Measurements from ENCODE around the gene TMEM43.

The TMEM43 gene

DNA sequence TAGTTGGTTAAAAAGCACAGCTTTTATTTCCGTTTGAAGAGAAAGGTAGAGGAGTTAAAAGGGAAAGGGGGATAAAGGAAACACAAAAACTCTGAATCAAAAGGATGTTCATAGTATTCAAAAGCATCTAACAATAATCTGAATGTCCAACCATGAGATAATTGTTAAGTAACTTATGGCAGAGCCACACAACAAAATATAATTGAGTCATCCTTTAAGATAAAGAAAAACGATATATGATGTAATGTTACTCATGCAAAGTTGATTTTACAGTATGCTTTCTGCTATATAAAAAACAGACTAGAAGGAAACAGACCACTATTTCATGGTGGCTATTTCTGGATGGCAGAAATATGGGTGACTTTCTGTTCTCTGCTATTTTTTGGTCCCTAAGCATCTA, 49.6 kb downstream of the TMEM43 start:
- ATAC-seq (ENCODE audit: insufficient read depth, low read depth) (no peak), DNase-seq (no peak)
- H3K4me3 ChIP-seq (ENCODE audit: low read depth in 1 of 2, low read length in 2 of 2) = no peak overlapping the region
- H3K27me3 ChIP-seq (ENCODE audit: insufficient read depth, low read length, poor library complexity) = no peaks in the 10 kb centered on the region
- peak overlapping the region; percentile 6; the same call in 1 of the 2 replicates for H3K9ac ChIP-seq (ENCODE audit: low read depth, low read length)
- H3K4me1 ChIP-seq (ENCODE audit: insufficient read depth, low read length) = peaks cover 44% of the 10 kb centered on the region
- H3K9me3 ChIP-seq (ENCODE audit: insufficient read depth, low read length, severe bottlenecking) = no peaks in the 10 kb centered on the region
- no peak overlapping the region for H2AFZ ChIP-seq (ENCODE audit: low read depth, low read length)
- H4K20me1 ChIP-seq (ENCODE audit: insufficient read depth, low read length) = peaks cover 32% of the 10 kb centered on the region
- no peak for TF ChIP-seq EZH2 (IDR thresholded peaks at IDR 0.05; ENCODE audit: borderline replicate concordance, low read depth, low read length, severe bottlenecking)
- TF ChIP-seq, protein P1, sequence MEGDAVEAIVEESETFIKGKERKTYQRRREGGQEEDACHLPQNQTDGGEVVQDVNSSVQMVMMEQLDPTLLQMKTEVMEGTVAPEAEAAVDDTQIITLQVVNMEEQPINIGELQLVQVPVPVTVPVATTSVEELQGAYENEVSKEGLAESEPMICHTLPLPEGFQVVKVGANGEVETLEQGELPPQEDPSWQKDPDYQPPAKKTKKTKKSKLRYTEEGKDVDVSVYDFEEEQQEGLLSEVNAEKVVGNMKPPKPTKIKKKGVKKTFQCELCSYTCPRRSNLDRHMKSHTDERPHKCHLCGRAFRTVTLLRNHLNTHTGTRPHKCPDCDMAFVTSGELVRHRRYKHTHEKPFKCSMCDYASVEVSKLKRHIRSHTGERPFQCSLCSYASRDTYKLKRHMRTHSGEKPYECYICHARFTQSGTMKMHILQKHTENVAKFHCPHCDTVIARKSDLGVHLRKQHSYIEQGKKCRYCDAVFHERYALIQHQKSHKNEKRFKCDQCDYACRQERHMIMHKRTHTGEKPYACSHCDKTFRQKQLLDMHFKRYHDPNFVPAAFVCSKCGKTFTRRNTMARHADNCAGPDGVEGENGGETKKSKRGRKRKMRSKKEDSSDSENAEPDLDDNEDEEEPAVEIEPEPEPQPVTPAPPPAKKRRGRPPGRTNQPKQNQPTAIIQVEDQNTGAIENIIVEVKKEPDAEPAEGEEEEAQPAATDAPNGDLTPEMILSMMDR (IDR thresholded peaks at IDR 0.05; ENCODE audit: borderline replicate concordance, extremely low read depth, low read length, poor library complexity, severe bottlenecking) = no peak
- H3K79me2 ChIP-seq (ENCODE audit: insufficient read depth, low read length) = peaks cover 30% of the 10 kb centered on the region
- peaks cover 35% of the 10 kb centered on the region for H3K36me3 ChIP-seq (ENCODE audit: insufficient read depth, low read length)
- H3K4me2 ChIP-seq (ENCODE audit: insufficient read depth, low read length) = 0 out of 2 replicates have a peak overlapping the region, but pooled peaks have one; percentile 50
- H3K27ac ChIP-seq (ENCODE audit: low read length) = no peak overlapping the region

- Histone ChIP-seq H4K20me1 (ENCODE audit: insufficient read depth, low read length) (peaks cover 32% of the 10 kb centered on the region), H3K79me2 (ENCODE audit: insufficient read depth, low read length) (peaks cover 41% of the 10 kb centered on the region), H3K4me3 (ENCODE audit: low read depth in 1 of 2, low read length in 2 of 2) (0 out of 4 replicates have a peak overlapping the region, but pooled peaks of 1 of the 2 experiments have one; percentile 13), H3K27me3 (ENCODE audit: insufficient read depth, low read length, poor library complexity) (no peaks in the 10 kb centered on the region), H3K4me1 (ENCODE audit: insufficient read depth, low read length) (peaks cover 55% of the 10 kb centered on the region), H3K36me3 (ENCODE audit: insufficient read depth, low read length) (peaks cover 25% of the 10 kb centered on the region), H3K9ac (ENCODE audit: low read depth, low read length) (peak overlapping the region; percentile 6; the same call in 1 of the 2 replicates), H3K4me2 (ENCODE audit: insufficient read depth, low read length) (peak overlapping the region; percentile 50), H2AFZ (ENCODE audit: low read depth, low read length) (no peak overlapping the region), H3K9me3 (ENCODE audit: insufficient read depth, low read length, severe bottlenecking) (no peaks in the 10 kb centered on the region), H3K27ac (ENCODE audit: low read length) (no peak overlapping the region)
- TF ChIP-seq EZH2 (IDR thresholded peaks at IDR 0.05; ENCODE audit: borderline replicate concordance, low read depth, low read length, severe bottlenecking) = no peak
- TF ChIP-seq, protein P1 (IDR thresholded peaks at IDR 0.05; ENCODE audit: borderline replicate concordance, extremely low read depth, low read length, poor library complexity, severe bottlenecking) = no peak
- peak; percentile 83 for DNase-seq
- peak; percentile 84 for ATAC-seq (ENCODE audit: insufficient read depth, low read depth)
Observed at GRCh38 chr3:14175383-14176037, 50.7 kb downstream of the TMEM43 start.

DNA sequence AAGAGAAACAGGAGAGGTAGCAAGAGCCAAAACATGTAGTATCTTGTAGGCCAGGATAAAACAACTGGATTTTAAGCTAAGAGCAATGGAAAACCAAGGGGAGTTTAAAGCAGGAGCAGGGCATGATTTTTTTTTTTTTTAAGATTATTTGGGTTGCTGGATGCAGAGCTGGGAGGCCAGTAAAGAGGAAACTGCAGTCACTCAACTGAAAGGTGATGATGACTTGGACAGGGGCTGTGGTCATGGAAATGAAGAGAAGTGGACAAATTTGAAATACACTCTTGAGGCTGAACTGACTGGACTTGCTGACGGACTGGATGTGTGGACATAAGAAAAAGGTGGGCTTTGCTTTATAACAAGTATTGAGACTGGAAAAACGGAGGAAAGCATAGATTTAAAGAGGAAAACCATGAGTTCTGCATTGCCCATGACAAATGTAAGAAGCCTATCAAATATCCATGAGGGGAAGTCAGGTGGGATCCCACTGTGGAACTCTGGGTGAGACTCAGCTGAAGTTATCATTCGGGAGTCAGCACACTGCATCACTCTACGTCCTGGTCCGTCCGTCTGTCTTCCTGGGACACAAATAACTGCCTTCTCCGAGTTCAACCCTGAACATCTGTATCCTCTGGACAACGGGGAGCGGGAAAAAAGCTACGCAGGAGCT, 52.9 kb downstream of the TMEM43 start:
- H3K27ac ChIP-seq (ENCODE audit: low read length) = peak overlapping the region; percentile 83

More for the DNA sequence above, 52.9 kb downstream of the TMEM43 start:
- peak overlapping the region; percentile 82 for H2AFZ ChIP-seq (ENCODE audit: low read depth, low read length)
- H3K4me1 ChIP-seq (ENCODE audit: insufficient read depth, low read length) = peaks cover 76% of the 10 kb centered on the region
- H3K36me3 ChIP-seq (ENCODE audit: insufficient read depth, low read length) = peaks cover 24% of the 10 kb centered on the region
- ATAC-seq (ENCODE audit: insufficient read depth, low read depth) (no peak), DNase-seq (no peak)
- peak overlapping the region; percentile 82 to 84; a peak in 3 of 4 replicates for H3K4me3 ChIP-seq (ENCODE audit: low read depth in 1 of 2, low read length in 2 of 2)
- no peak for TF ChIP-seq EZH2 (IDR thresholded peaks at IDR 0.05; ENCODE audit: borderline replicate concordance, low read depth, low read length, severe bottlenecking)
- H3K4me2 ChIP-seq (ENCODE audit: insufficient read depth, low read length) = peak overlapping the region; percentile 82
- H3K9ac ChIP-seq (ENCODE audit: low read depth, low read length) = peak overlapping the region; percentile 67
- H3K27me3 ChIP-seq (ENCODE audit: insufficient read depth, low read length, poor library complexity) = no peaks in the 10 kb centered on the region
- H3K79me2 ChIP-seq (ENCODE audit: insufficient read depth, low read length) = peaks cover 61% of the 10 kb centered on the region
- no peaks in the 10 kb centered on the region for H3K9me3 ChIP-seq (ENCODE audit: insufficient read depth, low read length, severe bottlenecking)
- peaks cover 34% of the 10 kb centered on the region for H4K20me1 ChIP-seq (ENCODE audit: insufficient read depth, low read length)
